CD14-positive monocyte (primary cell): ENCODE measurements around the gene FAM200B. TPM values are rescaled to one million over a fixed set of nuclear protein-coding genes. Genes with fewer than 3 reads are reported as not detected.
A peak's percentile ranks its signal among the peaks of the same experiment; 100 is the strongest.

ENCODE experiments used
- DNase-seq, 3 donors: peaks; one replicate each; pipeline ENCODE4 v3.0.0-alpha.2; 2011 to 2022
- H2AFZ ChIP-seq: 2 replicates; pipeline ENCODE4 v1.6.0; 2012; ENCODE audit warnings: mild to moderate bottlenecking, low read depth, low read length, inconsistent platforms; ENCODE audit not compliant: insufficient read depth, poor library complexity, severe bottlenecking
- H3K27ac ChIP-seq, 2 donors: 1 replicate in 1 of 2; 2 replicates in 1 of 2; pipeline ENCODE4 v1.5.1; 2012 to 2013; ENCODE audit warnings: low read length in 2 of 2, control low read depth in 1 of 2, inconsistent platforms in 1 of 2, low read depth in 1 of 2, mild to moderate bottlenecking in 1 of 2
- H3K27me3 ChIP-seq, 2 donors: one replicate each; pipeline versions ENCODE4 v1.6.0 to v1.6.1; 2011 to 2013; ENCODE audit warnings: low read length in 2 of 2; ENCODE audit not compliant: control insufficient read depth in 2 of 2, insufficient read depth in 2 of 2
- H3K36me3 ChIP-seq, 2 donors: replicated peaks in 1 of 2; 1 replicate in 1 of 2; 2 replicates in 1 of 2; pipeline versions ENCODE4 v1.5.1 to v1.6.1; 2012 to 2013; ENCODE audit warnings: low read length in 2 of 2, control low read depth in 1 of 2, inconsistent platforms in 1 of 2, mild to moderate bottlenecking in 1 of 2; ENCODE audit not compliant: insufficient read depth in 2 of 2, control insufficient read depth in 1 of 2
- H3K4me1 ChIP-seq, 2 donors: 1 replicate in 1 of 2; 2 replicates in 1 of 2; pipeline versions ENCODE4 v1.5.1 to v1.6.1; 2012 to 2013; ENCODE audit warnings: low read length in 2 of 2, control low read depth in 1 of 2, inconsistent platforms in 1 of 2, mild to moderate bottlenecking in 1 of 2, moderate library complexity in 1 of 2; ENCODE audit not compliant: insufficient read depth in 2 of 2, control insufficient read depth in 1 of 2
- H3K4me2 ChIP-seq: replicated peaks from 2 replicates; pipeline ENCODE3; 2012; ENCODE audit warnings: low read length, moderate library complexity, mild to moderate bottlenecking; ENCODE audit not compliant: poor library complexity, severe bottlenecking; ENCODE audit errors: extremely low read depth
- H3K4me3 ChIP-seq, 3 experiments: fragments of 200-600 bp in 1 of 3; sonication (generic) in 1 of 3; replicated peaks in 1 of 3; 1 replicate in 2 of 3; 2 replicates in 1 of 3; pipeline ENCODE4 v1.5.1; 2011 to 2013; ENCODE audit warnings: low read length in 3 of 3, mild to moderate bottlenecking in 3 of 3, control low read depth in 2 of 3, low read depth in 2 of 3, inconsistent platforms in 1 of 3, moderate library complexity in 1 of 3
- H3K79me2 ChIP-seq: 2 replicates; pipeline ENCODE4 v1.6.0; 2012; ENCODE audit warnings: mild to moderate bottlenecking, control low read depth, inconsistent platforms, low read length, moderate library complexity; ENCODE audit not compliant: insufficient read depth
- H3K9ac ChIP-seq: 2 replicates; pipeline ENCODE4 v1.6.0; 2017; ENCODE audit warnings: low read length, mild to moderate bottlenecking; ENCODE audit not compliant: insufficient read depth, poor library complexity, severe bottlenecking
- H3K9me3 ChIP-seq, 2 donors: replicated peaks in 1 of 2; 1 replicate in 1 of 2; 2 replicates in 1 of 2; pipeline versions ENCODE4 v1.5.1 to v1.6.1; 2012 to 2013; ENCODE audit warnings: low read length in 2 of 2, control low read depth in 1 of 2; ENCODE audit not compliant: control insufficient read depth in 1 of 2, insufficient read depth in 1 of 2
- H4K20me1 ChIP-seq: 2 replicates; pipeline ENCODE4 v1.6.0; 2012; ENCODE audit warnings: mild to moderate bottlenecking, low read length, control low read depth, moderate library complexity; ENCODE audit not compliant: insufficient read depth
- H3K27ac Mint-ChIP-seq, 7 donors: one replicate each; pipeline ENCODE4 v1.8.0; 2020; ENCODE audit warnings: mild to moderate bottlenecking in 7 of 7, mixed read lengths in 7 of 7, moderate library complexity in 6 of 7, inconsistent platforms in 2 of 7
- H3K27me3 Mint-ChIP-seq, 3 donors: one replicate each; pipeline ENCODE4 v1.8.0; 2021 to 2022; ENCODE audit warnings: low read depth in 3 of 3, mild to moderate bottlenecking in 3 of 3, mixed read lengths in 3 of 3, moderate library complexity in 3 of 3, inconsistent platforms in 1 of 3
- H3K36me3 Mint-ChIP-seq, 2 donors: one replicate each; pipeline ENCODE4 v1.8.0; 2020; ENCODE audit warnings: mixed read lengths in 2 of 2, inconsistent platforms in 1 of 2, mild to moderate bottlenecking in 1 of 2
- H3K4me1 Mint-ChIP-seq: one replicate; pipeline ENCODE4 v1.8.0; 2020; ENCODE audit warnings: mild to moderate bottlenecking, mixed read lengths
- H3K4me3 Mint-ChIP-seq, 2 donors: one replicate each; pipeline ENCODE4 v1.8.0; 2020; ENCODE audit warnings: mild to moderate bottlenecking in 2 of 2, mixed read lengths in 2 of 2, moderate library complexity in 1 of 2
- H3K9me3 Mint-ChIP-seq, 7 donors: one replicate each; pipeline ENCODE4 v1.8.0; 2020 to 2022; ENCODE audit warnings: mixed read lengths in 7 of 7, mild to moderate bottlenecking in 6 of 7, moderate library complexity in 6 of 7, inconsistent platforms in 2 of 7
- WGBS: methylation state at CpG from one replicate; pipeline ENCODE4 v1.1.5; 2013; ENCODE audit warnings: missing lambda C conversion rate; ENCODE audit not compliant: insufficient coverage; 5-methylcytosine and 5-hydroxymethylcytosine counted together
- intact Hi-C, 2 donors: fragments of 100-400 bp; cut with micrococcal nuclease; formaldehyde crosslinking; loops; one replicate each; pipeline versions ENCODE4 v1.15.0 to v1.15.1; 2023
- polyA plus RNA-seq, 3 donors: library from polyadenylated mRNA; depleted of rRNA in 1 of 3; unstranded in 2 of 3; stranded (reverse) in 1 of 3; fragments of 300-500 nt in 2 of 3; fragments of >200 nt in 1 of 3; fragmentation: Illumina TruSeq in 2 of 3; gene quantifications; 1 replicate in 2 of 3; 2 replicates in 1 of 3; pipeline ENCODE4 v1.2.3, GENCODE V29; 2012 to 2021
- TF ChIP-seq, protein P1 (sequence below): fragments of 200-600 bp; IDR thresholded peaks from one replicate; pipeline ENCODE4 v1.8.0; 2022; ENCODE audit warnings: antibody characterized with exemption, mild to moderate bottlenecking

Gene FAM200B
- polyA plus RNA-seq, 3 donors, result 65.7 to 169 (median 151) TPM

DNA sequence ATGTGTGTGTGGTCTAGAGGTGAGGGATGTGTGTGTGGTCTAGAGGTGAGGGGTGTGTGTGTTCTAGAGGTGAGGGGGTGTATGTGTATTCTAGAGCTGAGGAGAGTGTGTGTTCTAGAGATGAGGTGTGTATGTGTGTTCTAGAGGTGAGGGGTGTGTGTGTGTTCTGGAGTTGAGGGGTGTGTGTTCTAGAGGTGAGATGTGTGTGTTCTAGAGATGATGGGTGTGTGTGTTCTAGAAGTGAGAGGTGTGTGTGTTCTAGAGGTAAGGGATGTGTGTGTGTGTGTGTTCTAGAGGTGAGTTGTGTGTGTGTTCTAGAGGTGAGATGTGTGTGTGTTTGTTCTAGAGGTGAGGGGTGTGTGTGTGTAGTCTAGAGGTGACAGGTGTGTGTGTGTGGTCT, 22.5 kb downstream of the FAM200B start:
- Mint-ChIP-seq H3K4me1 (peaks cover 85% of the 10 kb centered on the region), H3K27ac (peak overlapping the region; percentile 6 to 95 (median 76)), H3K27me3 (peaks cover 0 to 1% (median 1%) of the 10 kb centered on the region in 3 donors), H3K4me3 (peak overlapping the region; percentile 87 to 97), H3K9me3 (peaks cover 0 to 9% (median 4%) of the 10 kb centered on the region in 7 donors), H3K36me3 (peaks cover 41 to 48% of the 10 kb centered on the region in 2 donors)
- peaks cover 71% of the 10 kb centered on the region for H3K79me2 ChIP-seq
- peaks cover 68 to 82% of the 10 kb centered on the region in 2 donors for H3K4me1 ChIP-seq
- peak overlapping the region; percentile 79 for H3K9ac ChIP-seq
- H3K4me3 ChIP-seq, result peak overlapping the region; percentile 60 to 92 (median 63)
- no peak for DNase-seq
- no peak overlapping the region for H2AFZ ChIP-seq
- peak overlapping the region in 1 of 2 donors; percentile 87 for H3K27ac ChIP-seq
- intact Hi-C loops, result loop anchor here in 1 of 2 donors (5.0 to 10.0 kb wide), 2 partner anchors 52 to 699 kb away; partner anchors contain the start of gene CPEB2
- H3K36me3 ChIP-seq, result peaks cover 36 to 42% of the 10 kb centered on the region in 2 donors
- no peaks in the 10 kb centered on the region for H3K27me3 ChIP-seq
- H3K4me2 ChIP-seq, result peak overlapping the region; percentile 93
- peaks cover 32% of the 10 kb centered on the region for H4K20me1 ChIP-seq
- H3K9me3 ChIP-seq, result no peaks in the 10 kb centered on the region
- TF ChIP-seq, protein P1, sequence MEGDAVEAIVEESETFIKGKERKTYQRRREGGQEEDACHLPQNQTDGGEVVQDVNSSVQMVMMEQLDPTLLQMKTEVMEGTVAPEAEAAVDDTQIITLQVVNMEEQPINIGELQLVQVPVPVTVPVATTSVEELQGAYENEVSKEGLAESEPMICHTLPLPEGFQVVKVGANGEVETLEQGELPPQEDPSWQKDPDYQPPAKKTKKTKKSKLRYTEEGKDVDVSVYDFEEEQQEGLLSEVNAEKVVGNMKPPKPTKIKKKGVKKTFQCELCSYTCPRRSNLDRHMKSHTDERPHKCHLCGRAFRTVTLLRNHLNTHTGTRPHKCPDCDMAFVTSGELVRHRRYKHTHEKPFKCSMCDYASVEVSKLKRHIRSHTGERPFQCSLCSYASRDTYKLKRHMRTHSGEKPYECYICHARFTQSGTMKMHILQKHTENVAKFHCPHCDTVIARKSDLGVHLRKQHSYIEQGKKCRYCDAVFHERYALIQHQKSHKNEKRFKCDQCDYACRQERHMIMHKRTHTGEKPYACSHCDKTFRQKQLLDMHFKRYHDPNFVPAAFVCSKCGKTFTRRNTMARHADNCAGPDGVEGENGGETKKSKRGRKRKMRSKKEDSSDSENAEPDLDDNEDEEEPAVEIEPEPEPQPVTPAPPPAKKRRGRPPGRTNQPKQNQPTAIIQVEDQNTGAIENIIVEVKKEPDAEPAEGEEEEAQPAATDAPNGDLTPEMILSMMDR, result no peak

DNA sequence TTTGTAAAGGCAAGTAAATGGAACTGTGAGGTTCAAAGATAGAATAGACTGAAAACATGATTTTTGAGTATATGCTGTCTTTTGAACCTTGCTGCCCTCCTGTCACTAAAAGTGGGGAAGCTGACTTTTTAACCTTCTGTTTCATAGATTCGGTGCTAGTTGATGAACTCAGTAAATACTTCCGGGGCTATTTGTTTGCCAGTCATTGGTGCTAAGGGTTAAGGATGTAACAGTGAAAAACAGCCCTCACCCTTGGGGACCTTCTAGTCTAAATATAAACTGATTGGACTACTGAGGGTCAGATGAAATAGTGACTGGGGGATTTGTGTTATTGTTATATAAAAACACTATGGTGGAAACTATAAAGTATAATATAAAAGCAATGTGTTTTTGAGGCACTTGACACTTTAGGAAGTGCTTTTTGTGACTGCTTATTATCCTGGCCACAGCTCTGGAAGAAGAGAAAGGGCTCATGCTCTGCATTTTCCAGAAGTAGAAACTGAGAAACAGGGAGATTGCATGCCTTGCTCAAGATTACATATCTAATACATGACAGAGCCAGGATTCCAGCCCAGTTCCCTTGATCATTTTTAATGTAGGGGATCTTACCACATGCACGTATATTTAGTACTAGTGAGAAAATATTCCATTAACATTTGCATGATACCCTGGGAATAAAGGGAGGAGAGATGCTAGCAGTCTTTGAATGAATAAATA, 25.2 kb downstream of the FAM200B start:
- intact Hi-C loops, result loop anchor here in 1 of 2 donors (10.0 kb wide), 1 partner anchor 702 kb away; the partner anchor contains the start of gene CPEB2
- Histone ChIP-seq H3K4me1 (peaks cover 44 to 55% of the 10 kb centered on the region in 2 donors), H3K9me3 (no peaks in the 10 kb centered on the region), H3K4me3 (no peak overlapping the region), H3K9ac (no peak overlapping the region), H4K20me1 (peaks cover 41% of the 10 kb centered on the region), H3K36me3 (peaks cover 59 to 67% of the 10 kb centered on the region in 2 donors), H2AFZ (no peak overlapping the region), H3K4me2 (no peak overlapping the region), H3K79me2 (peaks cover 81% of the 10 kb centered on the region), H3K27ac (peak overlapping the region in 1 of 2 donors; percentile 87), H3K27me3 (no peaks in the 10 kb centered on the region)
- no CpG with 5 or more reads among the region's 3 CpGs for WGBS
- peaks cover 59% of the 10 kb centered on the region for H3K4me1 Mint-ChIP-seq
- DNase-seq, result no peak
- peak overlapping the region in 2 of 7 donors; percentile 59 to 61 for H3K27ac Mint-ChIP-seq
- no peaks in the 10 kb centered on the region for H3K9me3 Mint-ChIP-seq
- no peak overlapping the region for H3K4me3 Mint-ChIP-seq
- peaks cover 54 to 64% of the 10 kb centered on the region in 2 donors for H3K36me3 Mint-ChIP-seq
- H3K27me3 Mint-ChIP-seq, result peaks cover 0 to 1% (median 0%) of the 10 kb centered on the region in 3 donors
- TF ChIP-seq, protein P1, result no peak
